GM20000 (cell line): ENCODE measurements around the gene YLPM1.

ENCODE experiments used
- DNase-seq: peaks from one replicate; pipeline ENCODE4 v3.0.0; 2012; ENCODE audit warnings: low spot score
- CTCF ChIP-seq: IDR thresholded peaks from 2 replicates; pipeline ENCODE4 v1.5.1; 2012; ENCODE audit warnings: mild to moderate bottlenecking, control low read depth; ENCODE audit errors: extremely low read depth, missing control alignments

The YLPM1 gene

DNA sequence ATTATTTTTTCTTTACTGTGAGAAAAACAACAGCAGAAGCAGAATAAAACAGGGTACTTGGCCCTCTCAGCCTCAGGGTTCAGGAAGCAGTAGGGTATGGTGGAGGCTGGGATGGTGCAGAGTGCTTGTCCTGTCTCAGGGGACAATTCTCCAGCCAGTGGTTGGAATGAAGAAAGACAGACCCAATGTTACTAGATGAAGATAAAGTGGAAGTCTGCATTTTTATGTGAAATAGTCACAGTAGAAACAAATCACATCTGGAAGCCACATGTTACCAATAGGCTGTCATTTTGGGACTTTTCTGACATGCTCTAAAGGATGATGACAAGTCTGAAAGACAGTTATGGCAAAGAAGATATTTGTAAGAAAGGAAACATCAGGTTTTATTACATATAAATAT lies 80.5 kb downstream of the YLPM1 start:
- no peak for DNase-seq
- no peak for TF ChIP-seq CTCF

DNA sequence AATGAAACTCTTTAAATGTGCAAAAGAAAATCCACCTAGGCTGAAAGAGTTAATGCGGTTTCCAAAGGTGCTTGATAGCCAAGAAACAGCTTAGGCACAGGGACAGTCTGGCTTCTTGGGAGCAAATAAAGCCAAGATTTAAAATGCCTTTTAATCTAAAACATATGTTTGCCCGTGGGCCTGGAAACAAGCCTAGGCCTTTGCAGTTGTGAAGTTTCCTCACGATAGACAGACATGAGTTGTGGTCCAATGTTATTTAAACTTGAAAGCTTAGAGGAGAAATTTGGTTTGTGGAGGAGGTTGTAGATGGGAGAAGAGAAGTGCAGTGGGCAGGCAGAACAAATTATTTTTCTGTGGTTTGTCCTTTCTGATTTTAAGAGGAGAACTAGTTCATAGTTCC lies 83.1 kb downstream of the YLPM1 start:
- TF ChIP-seq CTCF = no peak
- no peak for DNase-seq

GRCh38 chr14:74846968-74847665 lies 84.0 kb downstream of the YLPM1 start:
- TF ChIP-seq CTCF = no peak
- no peak for DNase-seq

- DNase-seq = no peak
- TF ChIP-seq CTCF = no peak
Observed at GRCh38 chr14:74848768-74849167, 85.7 kb downstream of the YLPM1 start.

GRCh38 chr14:74852922-74853530 lies 89.9 kb downstream of the YLPM1 start:
- no peak for TF ChIP-seq CTCF
- DNase-seq = no peak

DNA sequence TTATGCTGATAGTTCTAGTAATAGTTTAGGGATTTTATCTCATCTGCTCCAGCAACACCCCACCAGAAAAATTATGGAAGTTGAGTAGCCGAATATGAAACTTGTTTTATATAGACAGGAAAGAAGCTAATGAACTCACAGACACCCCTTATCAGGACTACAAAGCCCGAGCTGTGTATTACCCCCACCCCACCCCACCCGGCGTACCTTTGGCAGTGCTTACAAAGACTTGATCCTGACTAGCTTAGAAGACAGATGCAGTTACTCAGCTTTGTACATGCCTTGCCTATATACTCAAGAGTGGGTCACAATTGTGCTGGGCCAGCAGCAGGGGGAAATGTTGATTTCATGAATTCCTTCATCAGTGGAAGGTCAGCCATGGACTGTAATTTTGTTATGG lies 90.5 kb downstream of the YLPM1 start:
- TF ChIP-seq CTCF = no peak
- DNase-seq = no peak

GRCh38 chr14:74855021-74855420 lies 91.9 kb downstream of the YLPM1 start:
- no peak for TF ChIP-seq CTCF
- no peak for DNase-seq
